HCT116 (cell line): ENCODE results near the gene USP47. TPM values are rescaled to one million over a fixed set of nuclear protein-coding genes. Genes with fewer than 3 reads are reported as not detected.

Experiments used
- ATAC-seq: fragments of 200-7000 bp; cut with Tn5 transposase; 2 replicates; pipeline ENCODE4 v1.9.1; 2020; ENCODE audit warnings: mild to moderate bottlenecking, moderate library complexity
- BruUV-seq: library from RNA; stranded (reverse); fragments of 400-500 nt; replicated peaks from 2 replicates; lab custom pipeline; 2021; lab: Mats Ljungman, UMichigan
- CTCF ChIA-PET: fragments of 300-600 bp; sonication (Branson Sonifier 250); formaldehyde crosslinking; loops from one replicate; lab custom pipeline; 2021; ENCODE audit warnings: antibody characterized with exemption; lab: Charles Lee
- POLR2A ChIA-PET: fragments of 300-600, 350-600 bp; sonication (Branson Sonifier 250); formaldehyde crosslinking; loops from one replicate; lab custom pipeline; 2021; ENCODE audit warnings: antibody characterized with exemption; lab: Charles Lee
- RAD21 ChIA-PET, 2 experiments: fragments of 300-600 bp; sonication (Branson Sonifier 250); formaldehyde crosslinking; loops; one replicate each; lab custom pipeline; 2023; ENCODE audit warnings: low total read pairs in 2 of 2; ENCODE audit not compliant: uncharacterized antibody in 2 of 2, unreplicated experiment in 2 of 2, low non-redundant PET in 1 of 2; lab: Charles Lee
- DNase-seq: peaks from one replicate; pipeline ENCODE4 v3.0.0-alpha.2; 2010; ENCODE audit warnings: low read depth, low spot score
- H2AFZ ChIP-seq: fragments of 200-600 bp; shearing (Covaris generic), sonication (generic); 2 replicates; pipeline ENCODE4 v1.6.1; 2017; ENCODE audit warnings: low read depth, mixed run types, mixed read lengths, antibody characterized with exemption, low read length; ENCODE audit not compliant: poor library complexity, severe bottlenecking
- H3K27ac ChIP-seq: 2 replicates; pipeline ENCODE4 v1.5.1; 2012; ENCODE audit warnings: low read depth, low read length
- H3K27me3 ChIP-seq: fragments of 200-600 bp; sonication (generic); 2 replicates; pipeline ENCODE4 v1.6.1; 2016; ENCODE audit warnings: mixed run types, low read length, mixed read lengths; ENCODE audit not compliant: insufficient read depth
- H3K36me3 ChIP-seq, 2 experiments: fragments of 200-500 bp in 1 of 2; fragments of 200-600 bp in 1 of 2; sonication (Bioruptor generic) in 1 of 2; sonication (generic) in 1 of 2; 2 replicates each; pipeline versions ENCODE4 v1.5.1 to v1.6.1; 2014 to 2016; ENCODE audit warnings: low read length in 2 of 2, inconsistent platforms in 1 of 2, mixed read lengths in 1 of 2, mixed run types in 1 of 2; ENCODE audit not compliant: insufficient read depth in 2 of 2, control insufficient read depth in 1 of 2
- H3K4me1 ChIP-seq, 2 experiments: fragments of 200-600 bp in 1 of 2; sonication (generic) in 1 of 2; 2 replicates each; pipeline versions ENCODE4 v1.5.1 to v1.6.1; 2012 to 2017; ENCODE audit warnings: low read length in 2 of 2, inconsistent platforms in 1 of 2, mild to moderate bottlenecking in 1 of 2, mixed read lengths in 1 of 2, mixed run types in 1 of 2, moderate library complexity in 1 of 2; ENCODE audit not compliant: insufficient read depth in 2 of 2, control insufficient read depth in 1 of 2
- H3K4me2 ChIP-seq: fragments of 200-600 bp; sonication (generic); 2 replicates; pipeline ENCODE4 v1.6.1; 2017; ENCODE audit warnings: mixed run types, low read length, mixed read lengths
- H3K4me3 ChIP-seq, 2 experiments: fragments of 200-600 bp in 1 of 2; sonication (generic) in 1 of 2; replicated peaks in 1 of 2; 2 replicates each; pipeline ENCODE4 v1.5.1; 2011 to 2016; ENCODE audit warnings: low read length in 2 of 2, control low read depth in 1 of 2, low read depth in 1 of 2, mild to moderate bottlenecking in 1 of 2, mixed read lengths in 1 of 2, mixed run types in 1 of 2
- H3K79me2 ChIP-seq: fragments of 200-600 bp; sonication (generic); 2 replicates; pipeline ENCODE4 v1.6.1; 2017; ENCODE audit warnings: mild to moderate bottlenecking, mixed run types, low read length, moderate library complexity, mixed read lengths; ENCODE audit not compliant: insufficient read depth
- H3K9ac ChIP-seq: fragments of 200-600 bp; sonication (generic); 2 replicates; pipeline ENCODE4 v1.6.1; 2016; ENCODE audit warnings: low read length, mixed read lengths
- H3K9me2 ChIP-seq: fragments of 200-600 bp; sonication (generic), shearing (Covaris generic); 2 replicates; pipeline ENCODE4 v1.6.1; 2017; ENCODE audit warnings: mixed run types, mild to moderate bottlenecking, moderate library complexity; ENCODE audit not compliant: insufficient read depth
- H3K9me3 ChIP-seq, 2 experiments: fragments of 200-500 bp in 1 of 2; fragments of 200-600 bp in 1 of 2; sonication (Bioruptor generic) in 1 of 2; sonication (generic) in 1 of 2; 2 replicates each; pipeline ENCODE4 v1.6.1; 2014 to 2017; ENCODE audit warnings: low read length in 2 of 2, mixed read lengths in 2 of 2, inconsistent platforms in 1 of 2, low read depth in 1 of 2, mild to moderate bottlenecking in 1 of 2, mixed run types in 1 of 2, moderate library complexity in 1 of 2; ENCODE audit not compliant: control insufficient read depth in 1 of 2, insufficient read depth in 1 of 2
- H4K20me1 ChIP-seq: fragments of 200-600 bp; sonication (generic), shearing (Covaris generic); 2 replicates; pipeline ENCODE4 v1.6.1; 2017; ENCODE audit warnings: mixed run types, mild to moderate bottlenecking, moderate library complexity; ENCODE audit not compliant: insufficient read depth
- CBX3 ChIP-seq: IDR thresholded peaks from 2 replicates; pipeline ENCODE4 v1.6.1; 2012; ENCODE audit warnings: low read depth
- ELF1 ChIP-seq: IDR thresholded peaks from 2 replicates; pipeline ENCODE4 v1.6.1; 2012; ENCODE audit warnings: low read depth, borderline replicate concordance
- FOSL1 ChIP-seq: IDR thresholded peaks from 2 replicates; pipeline ENCODE4 v1.6.1; 2012; ENCODE audit warnings: low read depth
- SIN3A ChIP-seq: IDR thresholded peaks from 2 replicates; pipeline ENCODE4 v1.6.1; 2012; ENCODE audit warnings: low read depth
- SP1 ChIP-seq: IDR thresholded peaks from 2 replicates; pipeline ENCODE4 v1.6.1; 2012; ENCODE audit warnings: low read depth
- TCF7L2 ChIP-seq: IDR thresholded peaks from 2 replicates; pipeline ENCODE4 v1.7.0; 2011; ENCODE audit warnings: borderline replicate concordance, inconsistent platforms; ENCODE audit not compliant: insufficient read depth, insufficient read length; ENCODE audit errors: extremely low read depth
- intact Hi-C: fragments of 100-400 bp; cut with micrococcal nuclease; formaldehyde crosslinking; loops from 2 replicates; pipeline ENCODE4 v1.10.0; 2022
- total RNA-seq: library from RNA; stranded (reverse); gene quantifications from one replicate; pipeline ENCODE4 v1.2.1, GENCODE V29; 2021; ENCODE audit not compliant: unreplicated experiment
- TF ChIP-seq, protein P1 (sequence below): IDR thresholded peaks from 2 replicates; pipeline ENCODE4 v1.6.1; 2011; ENCODE audit warnings: mild to moderate bottlenecking, low read length, moderate library complexity; ENCODE audit not compliant: insufficient replicate concordance; ENCODE audit errors: extremely low read depth
- TF ChIP-seq, protein P2 (sequence below): IDR thresholded peaks from 2 replicates; pipeline ENCODE4 v1.6.1; 2012
- TF ChIP-seq, protein P3 (sequence below): IDR thresholded peaks from 2 replicates; pipeline ENCODE4 v1.6.1; 2012

The USP47 gene
- total RNA-seq, 1 experiment from 2014 or later = 18.9 TPM

DNA sequence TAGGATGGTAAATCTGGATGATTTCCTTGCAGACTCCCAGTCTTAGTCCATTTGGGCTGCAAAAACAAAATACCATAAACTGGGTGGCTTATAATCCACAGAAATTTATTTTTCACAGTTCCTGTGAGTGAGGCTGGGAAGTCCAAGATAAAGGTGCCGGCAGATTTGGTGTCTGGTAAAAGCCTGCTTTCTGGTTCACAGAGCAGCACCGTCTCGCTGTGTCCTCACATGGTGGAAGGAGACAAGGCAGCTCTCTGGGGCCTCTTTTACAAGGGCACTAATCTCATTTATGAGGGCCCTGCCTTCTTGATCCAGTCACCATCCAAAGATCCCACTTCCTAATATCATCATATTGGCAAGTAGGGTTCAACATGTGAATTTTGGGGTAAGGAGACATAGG, 8.9 kb downstream of the USP47 start:
- TF ChIP-seq, protein P1, sequence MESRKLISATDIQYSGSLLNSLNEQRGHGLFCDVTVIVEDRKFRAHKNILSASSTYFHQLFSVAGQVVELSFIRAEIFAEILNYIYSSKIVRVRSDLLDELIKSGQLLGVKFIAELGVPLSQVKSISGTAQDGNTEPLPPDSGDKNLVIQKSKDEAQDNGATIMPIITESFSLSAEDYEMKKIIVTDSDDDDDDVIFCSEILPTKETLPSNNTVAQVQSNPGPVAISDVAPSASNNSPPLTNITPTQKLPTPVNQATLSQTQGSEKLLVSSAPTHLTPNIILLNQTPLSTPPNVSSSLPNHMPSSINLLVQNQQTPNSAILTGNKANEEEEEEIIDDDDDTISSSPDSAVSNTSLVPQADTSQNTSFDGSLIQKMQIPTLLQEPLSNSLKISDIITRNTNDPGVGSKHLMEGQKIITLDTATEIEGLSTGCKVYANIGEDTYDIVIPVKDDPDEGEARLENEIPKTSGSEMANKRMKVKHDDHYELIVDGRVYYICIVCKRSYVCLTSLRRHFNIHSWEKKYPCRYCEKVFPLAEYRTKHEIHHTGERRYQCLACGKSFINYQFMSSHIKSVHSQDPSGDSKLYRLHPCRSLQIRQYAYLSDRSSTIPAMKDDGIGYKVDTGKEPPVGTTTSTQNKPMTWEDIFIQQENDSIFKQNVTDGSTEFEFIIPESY = no peak
- no peak for TF ChIP-seq CBX3
- no peak for TF ChIP-seq ELF1
- no peak for TF ChIP-seq FOSL1
- no peak for TF ChIP-seq TCF7L2
- TF ChIP-seq SP1 = no peak
- no peak for TF ChIP-seq SIN3A
- TF ChIP-seq, protein P2, sequence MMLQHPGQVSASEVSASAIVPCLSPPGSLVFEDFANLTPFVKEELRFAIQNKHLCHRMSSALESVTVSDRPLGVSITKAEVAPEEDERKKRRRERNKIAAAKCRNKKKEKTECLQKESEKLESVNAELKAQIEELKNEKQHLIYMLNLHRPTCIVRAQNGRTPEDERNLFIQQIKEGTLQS = no peak
- TF ChIP-seq, protein P3, sequence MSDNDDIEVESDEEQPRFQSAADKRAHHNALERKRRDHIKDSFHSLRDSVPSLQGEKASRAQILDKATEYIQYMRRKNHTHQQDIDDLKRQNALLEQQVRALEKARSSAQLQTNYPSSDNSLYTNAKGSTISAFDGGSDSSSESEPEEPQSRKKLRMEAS = no peak
- no TSS peak for BruUV-seq
- intact Hi-C loops = no loop called here
- Histone ChIP-seq H3K9ac (no peak overlapping the region), H3K4me2 (no peak overlapping the region), H3K79me2 (peaks cover 95% of the 10 kb centered on the region), H3K27me3 (no peaks in the 10 kb centered on the region), H2AFZ (no peak overlapping the region), H4K20me1 (peaks cover 13% of the 10 kb centered on the region; the same call in 1 of the 2 replicates), H3K27ac (no peak overlapping the region), H3K4me3 (no peak overlapping the region), H3K4me1 (peaks cover 6 to 16% of the 10 kb centered on the region in 2 experiments; a peak in 3 of 4 replicates), H3K9me2 (no peaks in the 10 kb centered on the region), H3K9me3 (no peaks in the 10 kb centered on the region), H3K36me3 (no peaks in the 10 kb centered on the region)
- CTCF ChIA-PET = interaction anchor here (1.5 kb wide), 1 partner anchor 21 kb away, joined by 5 read pairs; no protein-coding TSS in a partner anchor
- POLR2A ChIA-PET = interaction anchor here (1.1 kb wide), 1 partner anchor 9 kb away, joined by 3 read pairs; the partner anchor contains the start of gene USP47
- RAD21 ChIA-PET = no interaction called here
- ATAC-seq (no peak), DNase-seq (no peak)
